OCI-LY7 (cell line): ENCODE measurements around the gene DEAF1. TPM values are rescaled to one million over a fixed set of nuclear protein-coding genes. Genes with fewer than 3 reads are reported as not detected.

ENCODE experiments used
- BruUV-seq: library from RNA; stranded (reverse); fragments of 400-500 nt; replicated peaks from 2 replicates; lab custom pipeline; 2021; lab: Mats Ljungman, UMichigan
- CTCF ChIA-PET: fragments of 300-600 bp; sonication (Branson Sonifier 250); formaldehyde crosslinking; loops from one replicate; lab custom pipeline; 2022; ENCODE audit warnings: antibody characterized with exemption; ENCODE audit not compliant: unreplicated experiment; lab: Charles Lee
- POLR2A ChIA-PET: fragments of 300-600 bp; sonication (Branson Sonifier 250); formaldehyde crosslinking; loops from one replicate; lab custom pipeline; 2022; ENCODE audit warnings: antibody characterized with exemption; lab: Charles Lee
- DNase-seq: peaks from one replicate; pipeline ENCODE4 v3.0.0-alpha.2; 2015; ENCODE audit warnings: low spot score
- H2AFZ ChIP-seq: fragments of 200-600 bp; sonication (generic), shearing (Covaris generic); 2 replicates; pipeline ENCODE4 v1.6.1; 2014; ENCODE audit warnings: mild to moderate bottlenecking, antibody characterized with exemption, low read length, moderate library complexity
- H3K27ac ChIP-seq: fragments of 200-600 bp; sonication (generic); 2 replicates; pipeline ENCODE4 v1.5.1; 2014; ENCODE audit warnings: mixed run types, low read depth, mild to moderate bottlenecking, moderate library complexity, low read length, inconsistent platforms; ENCODE audit not compliant: poor library complexity, severe bottlenecking
- H3K36me3 ChIP-seq: fragments of 200-600 bp; sonication (generic); 2 replicates; pipeline ENCODE4 v1.6.1; 2014; ENCODE audit warnings: mild to moderate bottlenecking, antibody characterized with exemption, low read length, moderate library complexity, mixed read lengths; ENCODE audit not compliant: insufficient read depth
- H3K4me1 ChIP-seq: fragments of 200-600 bp; sonication (generic); 2 replicates; pipeline ENCODE4 v1.5.1; 2014; ENCODE audit warnings: mild to moderate bottlenecking, low read length; ENCODE audit not compliant: insufficient read depth, poor library complexity, severe bottlenecking
- H3K4me2 ChIP-seq: fragments of 200-600 bp; sonication (generic); 2 replicates; pipeline ENCODE4 v1.6.1; 2014; ENCODE audit warnings: mild to moderate bottlenecking, low read length
- H3K4me3 ChIP-seq: fragments of 200-600 bp; sonication (generic); 2 replicates; pipeline ENCODE4 v1.5.1; 2014; ENCODE audit warnings: mild to moderate bottlenecking, low read depth, low read length; ENCODE audit not compliant: poor library complexity, severe bottlenecking
- H3K79me2 ChIP-seq: fragments of 200-600 bp; sonication (generic); 2 replicates; pipeline ENCODE4 v1.6.1; 2016; ENCODE audit warnings: low read depth, mild to moderate bottlenecking, low read length, moderate library complexity, mixed read lengths; ENCODE audit not compliant: insufficient read depth
- H3K9me2 ChIP-seq: fragments of 200-600 bp; sonication (generic); 2 replicates; pipeline ENCODE4 v1.6.1; 2016; ENCODE audit warnings: mild to moderate bottlenecking, low read length, mixed read lengths; ENCODE audit not compliant: insufficient read depth
- H3K9me3 ChIP-seq: fragments of 200-600 bp; sonication (generic); 2 replicates; pipeline ENCODE4 v1.6.1; 2014; ENCODE audit warnings: mild to moderate bottlenecking, mixed run types, low read length, mixed read lengths
- H4K20me1 ChIP-seq: fragments of 200-600 bp; sonication (generic); 2 replicates; pipeline ENCODE4 v1.6.1; 2014; ENCODE audit warnings: mild to moderate bottlenecking, antibody characterized with exemption, low read length, moderate library complexity, mixed read lengths; ENCODE audit not compliant: insufficient read depth
- EZH2phosphoT487 ChIP-seq: fragments of 200-600 bp; sonication (generic); IDR thresholded peaks from 2 replicates; pipeline ENCODE4 v1.6.1; 2018; ENCODE audit warnings: low read depth, borderline replicate concordance, mild to moderate bottlenecking, mixed run types, antibody characterized with exemption, low read length, moderate library complexity, mixed read lengths
- intact Hi-C: fragments of 100-400 bp; cut with micrococcal nuclease; formaldehyde crosslinking; loops from one replicate; pipeline ENCODE4 v1.10.0; 2022; ENCODE audit not compliant: unreplicated experiment
- total RNA-seq, 2 experiments: library from RNA; depleted of rRNA in 1 of 2; stranded (reverse); fragments of >200 nt in 1 of 2; shearing (Covaris generic) in 1 of 2; gene quantifications; 2 replicates each; pipeline ENCODE4 v1.2.3, GENCODE V29; 2014 to 2022
- TF ChIP-seq, protein P1 (sequence below): fragments of 200-600 bp; sonication (generic); conservative IDR thresholded peaks from 2 replicates; pipeline ENCODE4 v1.5.1; 2014; ENCODE audit warnings: mild to moderate bottlenecking, antibody characterized with exemption, low read length, moderate library complexity, mixed read lengths

Gene DEAF1
- total RNA-seq, 2 experiments from 2014 or later, result 42.7 to 66.2 TPM

- no peaks in the 10 kb centered on the region for H3K9me2 ChIP-seq
- H4K20me1 ChIP-seq, result no peaks in the 10 kb centered on the region
- no peaks in the 10 kb centered on the region for H3K79me2 ChIP-seq
- TF ChIP-seq EZH2phosphoT487, result no peak
- TF ChIP-seq, protein P1, sequence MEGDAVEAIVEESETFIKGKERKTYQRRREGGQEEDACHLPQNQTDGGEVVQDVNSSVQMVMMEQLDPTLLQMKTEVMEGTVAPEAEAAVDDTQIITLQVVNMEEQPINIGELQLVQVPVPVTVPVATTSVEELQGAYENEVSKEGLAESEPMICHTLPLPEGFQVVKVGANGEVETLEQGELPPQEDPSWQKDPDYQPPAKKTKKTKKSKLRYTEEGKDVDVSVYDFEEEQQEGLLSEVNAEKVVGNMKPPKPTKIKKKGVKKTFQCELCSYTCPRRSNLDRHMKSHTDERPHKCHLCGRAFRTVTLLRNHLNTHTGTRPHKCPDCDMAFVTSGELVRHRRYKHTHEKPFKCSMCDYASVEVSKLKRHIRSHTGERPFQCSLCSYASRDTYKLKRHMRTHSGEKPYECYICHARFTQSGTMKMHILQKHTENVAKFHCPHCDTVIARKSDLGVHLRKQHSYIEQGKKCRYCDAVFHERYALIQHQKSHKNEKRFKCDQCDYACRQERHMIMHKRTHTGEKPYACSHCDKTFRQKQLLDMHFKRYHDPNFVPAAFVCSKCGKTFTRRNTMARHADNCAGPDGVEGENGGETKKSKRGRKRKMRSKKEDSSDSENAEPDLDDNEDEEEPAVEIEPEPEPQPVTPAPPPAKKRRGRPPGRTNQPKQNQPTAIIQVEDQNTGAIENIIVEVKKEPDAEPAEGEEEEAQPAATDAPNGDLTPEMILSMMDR, result no peak
- DNase-seq, result no peak
- H3K9me3 ChIP-seq, result no peaks in the 10 kb centered on the region
- ChIA-PET POLR2A (interaction anchor here (0.8 kb wide), 1 partner anchor 42 kb away, joined by 4 read pairs; no protein-coding TSS in a partner anchor), CTCF (no interaction called here)
- intact Hi-C loops, result no loop called here
- H3K27ac ChIP-seq, result no peak overlapping the region
- no peaks in the 10 kb centered on the region for H3K4me1 ChIP-seq
- BruUV-seq, result no TSS peak
- H3K36me3 ChIP-seq, result peaks cover 90% of the 10 kb centered on the region
- H2AFZ ChIP-seq, result no peak overlapping the region
- no peak overlapping the region for H3K4me3 ChIP-seq
- H3K4me2 ChIP-seq, result no peak overlapping the region
Observed at GRCh38 chr11:601573-602245, 93.3 kb downstream of the DEAF1 start.

- Histone ChIP-seq H3K4me2 (no peak overlapping the region), H3K27ac (no peak overlapping the region), H3K79me2 (no peaks in the 10 kb centered on the region), H3K36me3 (peaks cover 90% of the 10 kb centered on the region), H2AFZ (no peak overlapping the region), H4K20me1 (no peaks in the 10 kb centered on the region), H3K4me3 (no peak overlapping the region), H3K4me1 (no peaks in the 10 kb centered on the region), H3K9me2 (no peaks in the 10 kb centered on the region), H3K9me3 (no peaks in the 10 kb centered on the region)
- POLR2A ChIA-PET, result no interaction called here
- no TSS peak for BruUV-seq
- intact Hi-C loops, result no loop called here
- CTCF ChIA-PET, result no interaction called here
- DNase-seq, result no peak
- no peak for TF ChIP-seq EZH2phosphoT487
- TF ChIP-seq, protein P1, result no peak
Observed at GRCh38 chr11:598005-598680, 96.9 kb downstream of the DEAF1 start.
